Measurements from ENCODE around the gene STMN3. TPM values are rescaled to one million over a fixed set of nuclear protein-coding genes. Genes with fewer than 3 reads are reported as not detected.

Gene STMN3
- total RNA-seq, 2 donors from 2014 or later = 2.5 to 5.3 TPM

DNA sequence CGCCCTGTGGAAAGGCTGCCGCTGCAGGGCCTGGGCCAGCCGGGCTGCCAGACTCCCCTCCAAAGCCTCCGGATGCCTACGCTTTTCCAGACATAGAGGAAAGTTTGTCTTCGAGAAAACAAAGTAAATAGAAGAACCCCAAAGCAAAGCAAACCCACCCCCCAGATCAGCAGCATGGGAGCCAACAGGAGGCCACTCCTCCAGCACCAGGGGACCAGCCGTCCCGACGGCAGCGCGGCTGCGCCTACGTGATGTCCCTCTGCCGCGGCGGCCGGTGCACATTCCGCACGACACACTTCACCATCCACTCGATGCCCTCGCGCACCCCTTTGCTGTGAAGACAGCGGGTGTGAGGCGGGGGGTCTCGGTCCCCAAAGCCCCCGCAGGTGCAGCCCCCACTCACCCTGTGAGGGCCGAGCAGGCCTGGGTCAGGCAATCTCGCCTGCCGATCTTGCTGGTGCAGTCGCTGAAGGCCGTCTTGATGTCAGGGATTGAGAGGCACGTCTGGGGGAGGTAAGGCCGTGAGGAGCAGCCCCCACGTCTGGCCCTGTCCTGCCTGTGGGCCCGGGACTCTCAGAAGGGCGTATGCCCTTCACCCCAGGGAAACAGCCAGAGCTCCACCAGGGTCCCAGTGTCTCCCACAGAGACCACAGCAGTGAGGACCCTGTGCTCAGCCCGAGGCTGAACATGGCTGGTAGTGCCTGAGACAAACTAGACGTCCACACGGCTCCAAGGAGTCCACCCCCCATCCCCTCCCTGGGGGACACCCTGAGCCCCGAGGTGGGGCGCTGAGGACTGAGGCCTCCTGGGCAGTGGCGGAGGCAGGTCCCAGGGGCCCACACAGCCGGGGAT, 47.2 kb upstream of the STMN3 start:
- H3K27me3 ChIP-seq = no peaks in the 10 kb centered on the region
- no peak overlapping the region for H3K9ac ChIP-seq (ENCODE audit: low read depth in 2 of 2, low read length in 2 of 2)
- no peak overlapping the region for H3K4me3 ChIP-seq
- peaks cover 6% of the 10 kb centered on the region for H3K36me3 ChIP-seq
- intact Hi-C loops (cut with DNase I) = loop anchor here (10.0 kb wide), 1 partner anchor 94 kb away; no protein-coding TSS in a partner anchor
- H3K9me3 ChIP-seq = no peaks in the 10 kb centered on the region
- H3K4me1 ChIP-seq = peaks cover 25% of the 10 kb centered on the region
- TF ChIP-seq, protein P1, sequence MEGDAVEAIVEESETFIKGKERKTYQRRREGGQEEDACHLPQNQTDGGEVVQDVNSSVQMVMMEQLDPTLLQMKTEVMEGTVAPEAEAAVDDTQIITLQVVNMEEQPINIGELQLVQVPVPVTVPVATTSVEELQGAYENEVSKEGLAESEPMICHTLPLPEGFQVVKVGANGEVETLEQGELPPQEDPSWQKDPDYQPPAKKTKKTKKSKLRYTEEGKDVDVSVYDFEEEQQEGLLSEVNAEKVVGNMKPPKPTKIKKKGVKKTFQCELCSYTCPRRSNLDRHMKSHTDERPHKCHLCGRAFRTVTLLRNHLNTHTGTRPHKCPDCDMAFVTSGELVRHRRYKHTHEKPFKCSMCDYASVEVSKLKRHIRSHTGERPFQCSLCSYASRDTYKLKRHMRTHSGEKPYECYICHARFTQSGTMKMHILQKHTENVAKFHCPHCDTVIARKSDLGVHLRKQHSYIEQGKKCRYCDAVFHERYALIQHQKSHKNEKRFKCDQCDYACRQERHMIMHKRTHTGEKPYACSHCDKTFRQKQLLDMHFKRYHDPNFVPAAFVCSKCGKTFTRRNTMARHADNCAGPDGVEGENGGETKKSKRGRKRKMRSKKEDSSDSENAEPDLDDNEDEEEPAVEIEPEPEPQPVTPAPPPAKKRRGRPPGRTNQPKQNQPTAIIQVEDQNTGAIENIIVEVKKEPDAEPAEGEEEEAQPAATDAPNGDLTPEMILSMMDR (IDR thresholded peaks at IDR 0.05) = no peak
- no peak for DNase-seq
- peak overlapping the region; percentile 60 for H3K27ac ChIP-seq

DNA sequence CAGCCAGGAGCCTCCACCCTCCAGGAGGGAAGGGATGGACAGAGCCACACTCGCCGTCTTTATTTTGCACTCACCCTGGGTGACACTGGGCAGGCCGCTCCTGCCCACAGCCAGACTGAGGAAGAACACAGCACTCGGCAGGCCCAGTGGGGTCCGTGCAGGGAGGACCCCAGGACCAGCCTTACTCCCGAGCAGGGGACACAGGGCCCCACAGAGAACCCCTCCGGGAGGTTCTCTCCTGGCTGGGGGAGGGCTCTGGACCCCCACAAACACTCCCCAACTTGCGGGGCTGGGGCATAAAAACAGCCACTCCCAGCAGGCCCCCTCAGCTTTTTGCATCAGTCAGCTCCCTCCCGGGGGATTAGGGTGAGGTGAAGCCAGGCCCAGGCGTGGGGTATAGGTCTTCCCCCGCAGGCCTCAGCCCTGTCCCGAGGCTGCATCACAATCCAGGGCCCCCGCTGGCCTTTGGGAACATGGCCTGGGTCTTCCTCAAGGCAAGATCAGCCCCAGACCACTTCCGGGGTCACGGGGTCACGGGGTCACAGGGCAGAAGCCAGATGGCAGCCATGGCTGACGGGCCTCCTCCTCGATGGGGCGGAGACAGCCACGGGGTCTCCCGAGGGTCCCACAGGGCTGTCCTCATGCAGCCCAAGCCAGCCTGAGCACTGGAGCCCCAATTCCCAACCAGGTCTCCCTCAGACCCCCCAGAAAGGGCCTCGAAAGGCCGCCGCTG, 46.4 kb upstream of the STMN3 start:
- TF ChIP-seq, protein P1 (IDR thresholded peaks at IDR 0.05) = no peak
- Histone ChIP-seq H3K36me3 (no peaks in the 10 kb centered on the region), H3K4me3 (no peak overlapping the region), H3K4me1 (peaks cover 27% of the 10 kb centered on the region), H3K9ac (ENCODE audit: low read depth in 2 of 2, low read length in 2 of 2) (peak overlapping the region in 1 of 2 donors; percentile 24), H3K9me3 (no peaks in the 10 kb centered on the region), H3K27ac (peak overlapping the region; percentile 60), H3K27me3 (no peaks in the 10 kb centered on the region)
- no peak for DNase-seq
- intact Hi-C loops (cut with DNase I) = loop anchor here (10.0 kb wide), 1 partner anchor 95 kb away; no protein-coding TSS in a partner anchor

DNA sequence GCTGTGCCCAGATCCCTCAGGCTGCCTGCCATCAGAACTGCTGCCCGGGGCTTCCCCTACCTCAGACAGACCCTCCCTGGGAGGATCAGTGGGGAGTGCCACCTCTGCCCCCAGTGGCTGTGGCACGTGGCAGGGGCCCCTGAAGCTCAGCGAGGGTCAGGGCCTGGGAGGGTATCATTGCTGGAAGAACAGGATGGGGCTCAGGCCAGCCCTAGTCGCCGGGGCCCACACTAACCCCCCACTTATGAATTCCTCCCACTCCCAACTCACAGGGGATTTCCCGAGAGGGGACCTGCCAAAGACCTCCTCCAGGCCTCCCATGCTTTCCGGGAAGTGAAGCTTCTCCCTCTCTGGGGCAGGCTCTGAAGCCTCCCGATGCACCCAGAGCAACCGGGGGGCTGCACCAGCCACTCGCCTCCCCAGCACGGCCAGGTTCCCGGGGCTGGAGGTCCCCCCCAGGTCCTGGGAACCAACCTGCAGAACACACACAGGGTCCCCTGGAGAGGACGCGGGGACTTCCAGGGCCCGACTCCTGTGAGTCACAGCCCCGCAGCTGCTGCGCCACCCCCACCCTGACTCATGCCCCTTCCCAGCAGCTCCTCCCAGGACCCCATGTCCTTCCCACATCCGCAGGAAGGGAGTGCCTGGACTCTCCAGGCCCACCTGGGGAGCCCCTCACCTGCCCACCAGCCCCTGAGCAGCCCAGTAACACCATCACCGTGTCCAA, 45.7 kb upstream of the STMN3 start:
- Histone ChIP-seq H3K27me3 (no peaks in the 10 kb centered on the region), H3K4me3 (peak overlapping the region; percentile 5), H3K9me3 (no peaks in the 10 kb centered on the region), H3K9ac (ENCODE audit: low read depth in 2 of 2, low read length in 2 of 2) (no peak overlapping the region), H3K4me1 (peaks cover 27% of the 10 kb centered on the region), H3K36me3 (no peaks in the 10 kb centered on the region), H3K27ac (peak overlapping the region; percentile 60)
- no peak for DNase-seq
- TF ChIP-seq, protein P1 (IDR thresholded peaks at IDR 0.05) = no peak
- intact Hi-C loops (cut with DNase I) = no loop called here

DNA sequence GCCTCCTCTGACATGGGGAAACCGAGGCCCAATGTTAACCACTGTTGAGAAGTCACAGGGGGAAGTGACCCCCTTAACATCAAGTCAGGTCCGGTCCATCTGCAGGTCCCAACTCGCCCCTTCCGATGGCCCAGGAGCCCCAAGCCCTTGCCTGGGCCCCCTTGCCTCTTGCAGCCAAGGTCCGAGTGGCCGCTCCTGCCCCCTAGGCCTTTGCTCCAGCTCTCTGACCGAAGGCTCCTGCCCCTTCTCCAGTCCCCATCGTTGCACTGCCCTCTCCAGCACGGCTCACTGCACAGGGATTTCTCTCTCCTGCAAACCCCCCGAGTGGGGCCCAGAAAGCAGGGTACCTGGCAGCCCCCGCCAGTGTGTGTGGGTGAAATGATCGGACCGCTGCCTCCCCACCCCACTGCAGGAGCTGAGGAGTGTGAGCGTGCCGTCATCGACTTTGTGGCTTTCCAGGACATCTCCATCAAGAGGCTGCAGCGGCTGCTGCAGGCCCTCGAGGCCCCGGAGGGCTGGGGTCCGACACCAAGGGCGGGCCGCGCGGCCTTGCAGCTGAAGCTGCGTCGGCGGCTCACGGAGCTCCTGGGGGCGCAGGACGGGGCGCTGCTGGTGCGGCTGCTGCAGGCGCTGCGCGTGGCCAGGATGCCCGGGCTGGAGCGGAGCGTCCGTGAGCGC, 44.8 kb upstream of the STMN3 start:
- intact Hi-C loops (cut with DNase I) = no loop called here
- no peak overlapping the region for H3K9ac ChIP-seq (ENCODE audit: low read depth in 2 of 2, low read length in 2 of 2)
- H3K27ac ChIP-seq = peak overlapping the region; percentile 60

More for the DNA sequence above, 44.8 kb upstream of the STMN3 start:
- TF ChIP-seq, protein P1 (IDR thresholded peaks at IDR 0.05) = no peak
- DNase-seq = no peak
- H3K4me3 ChIP-seq = peak overlapping the region; percentile 42
- H3K27me3 ChIP-seq = no peaks in the 10 kb centered on the region
- H3K9me3 ChIP-seq = no peaks in the 10 kb centered on the region
- H3K4me1 ChIP-seq = peaks cover 27% of the 10 kb centered on the region
- H3K36me3 ChIP-seq = no peaks in the 10 kb centered on the region
